GM12878 (cell line): ENCODE results near the gene URAD. TPM values are rescaled to one million over a fixed set of nuclear protein-coding genes. Genes with fewer than 3 reads are reported as not detected.

Experiments
- ATAC-seq: fragments of 200-7000 bp; cut with Tn5 transposase; 3 replicates; pipeline ENCODE4 v1.9.1; 2020; ENCODE audit warnings: mild to moderate bottlenecking, moderate library complexity
- BruUV-seq: library from RNA; stranded (reverse); fragments of 400-500 nt; replicated peaks from 2 replicates; lab custom pipeline; 2021; lab: Mats Ljungman, UMichigan
- CTCF ChIA-PET: fragments of 300-600 bp; sonication (Branson Sonifier 250); formaldehyde crosslinking; extraction: SDS; loops from one replicate; lab custom pipeline; 2021; ENCODE audit warnings: inconsistent platforms; lab: Yijun Ruan, JAX
- POLR2A ChIA-PET: fragments of 350-600 bp; formaldehyde crosslinking; extraction: SDS; loops from one replicate; lab custom pipeline; 2021; ENCODE audit warnings: inconsistent platforms; lab: Charles Lee
- RAD21 ChIA-PET: fragments of 300-600 bp; sonication (Branson Sonifier 250); formaldehyde crosslinking; loops from one replicate; lab custom pipeline; 2023; ENCODE audit warnings: antibody characterized with exemption; ENCODE audit not compliant: unreplicated experiment; lab: Charles Lee
- SMC1A ChIA-PET: fragments of 300-600 bp; sonication (Branson Sonifier 250); formaldehyde crosslinking; loops from one replicate; lab custom pipeline; 2023; ENCODE audit not compliant: unreplicated experiment, uncharacterized antibody; lab: Charles Lee
- DNase-seq: peaks from one replicate; pipeline ENCODE4 v3.0.0-alpha.2; 2011; ENCODE audit warnings: low read depth, low spot score
- FAIRE-seq: peaks from 3 replicates; lab custom pipeline; 2011; peaks lifted over from hg19 to GRCh38; lab: Jason Lieb, UNC
- H2AFZ ChIP-seq: 2 replicates; pipeline ENCODE4 v1.6.0; 2011; ENCODE audit warnings: low read depth, low read length, control low read depth; ENCODE audit not compliant: control insufficient read depth
- H3K27ac ChIP-seq: 2 replicates; pipeline ENCODE4 v1.5.1; 2011; ENCODE audit warnings: control low read depth; ENCODE audit not compliant: control insufficient read depth, insufficient read depth
- H3K27me3 ChIP-seq, 2 experiments: replicated peaks in 1 of 2; 2 replicates each; pipeline versions ENCODE4 v1.6.0 to v1.6.1; 2011; ENCODE audit warnings: low read length in 1 of 2; ENCODE audit not compliant: control insufficient read depth in 2 of 2, insufficient read depth in 2 of 2
- H3K36me3 ChIP-seq, 2 experiments: 2 replicates each; pipeline ENCODE4 v1.5.1; 2011; ENCODE audit warnings: low read length in 1 of 2; ENCODE audit not compliant: control insufficient read depth in 2 of 2, insufficient read depth in 2 of 2
- H3K4me1 ChIP-seq: 2 replicates; pipeline ENCODE4 v1.6.1; 2011; ENCODE audit warnings: mild to moderate bottlenecking, low read length, moderate library complexity, mixed read lengths; ENCODE audit not compliant: control insufficient read depth, insufficient read depth
- H3K4me2 ChIP-seq: 2 replicates; pipeline ENCODE4 v1.6.0; 2011; ENCODE audit warnings: control low read depth; ENCODE audit not compliant: control insufficient read depth, insufficient read depth
- H3K4me3 ChIP-seq: fragments of 200-600 bp; sonication (generic); 2 replicates; pipeline ENCODE4 v1.5.1; 2016
- H3K79me2 ChIP-seq: 2 replicates; pipeline ENCODE4 v1.6.0; 2011; ENCODE audit warnings: low read length; ENCODE audit not compliant: control insufficient read depth, insufficient read depth
- H3K9ac ChIP-seq: 2 replicates; pipeline ENCODE4 v1.8.0; 2011; ENCODE audit warnings: low read length, control low read depth, mixed read lengths; ENCODE audit not compliant: control insufficient read depth, insufficient read depth
- H3K9me3 ChIP-seq: replicated peaks from 3 replicates; pipeline ENCODE4 v1.5.1; 2011; ENCODE audit warnings: mild to moderate bottlenecking, low read length; ENCODE audit not compliant: control insufficient read depth, insufficient read depth
- H4K20me1 ChIP-seq: 2 replicates; pipeline ENCODE4 v1.6.0; 2011; ENCODE audit not compliant: control insufficient read depth, insufficient read depth
- ETV6 ChIP-seq, 2 experiments: fragments of 450-650 bp in 1 of 2; IDR thresholded peaks in 1 of 2; conservative IDR thresholded peaks in 1 of 2; 2 replicates each; pipeline ENCODE4 v1.6.1; 2014; ENCODE audit warnings: antibody characterized with exemption in 1 of 2, borderline replicate concordance in 1 of 2, low read depth in 1 of 2, mild to moderate bottlenecking in 1 of 2, moderate library complexity in 1 of 2
- MXI1 ChIP-seq: fragments of 150-350 bp; IDR thresholded peaks from 2 replicates; pipeline ENCODE4 v1.6.1; 2011; ENCODE audit warnings: low read depth, mild to moderate bottlenecking, inconsistent platforms, low read length, improper control_type of control experiment
- RUNX3 ChIP-seq: IDR thresholded peaks from 2 replicates; pipeline ENCODE4 v1.6.1; 2012; ENCODE audit warnings: low read length, inconsistent platforms
- WGBS: methylation state at CpG from one replicate; pipeline ENCODE4 v1.1.6; 2016; ENCODE audit warnings: low lambda C conversion rate; ENCODE audit not compliant: insufficient replicate concordance, insufficient coverage; ENCODE audit errors: missing lambda C conversion rate; 5-methylcytosine and 5-hydroxymethylcytosine counted together
- in situ Hi-C: fragments of 300-500 bp; cut with MboI; formaldehyde crosslinking; loops from 9 replicates; pipeline ENCODE4 v1.14.3; 2018; ENCODE audit warnings: mixed read lengths
- intact Hi-C: fragments of 100-400 bp; cut with micrococcal nuclease; formaldehyde crosslinking; loops from one replicate; pipeline ENCODE4 v1.14.2; 2022; ENCODE audit not compliant: unreplicated experiment
- polyA plus RNA-seq, 11 experiments: library from polyadenylated mRNA; depleted of rRNA in 4 of 11; unstranded in 6 of 11; stranded (reverse) in 5 of 11; fragments of >200 nt; fragmentation: Nextera tagmentation in 4 of 11; fragmentation: Illumina TruSeq in 1 of 11; extraction: Ambion mirVana in 4 of 11; extraction: Trizol in 1 of 11; gene quantifications; 1 replicate in 1 of 11; 2 replicates in 10 of 11; pipeline versions ENCODE4 v1.2.1 to v1.2.3, GENCODE V29; 2011 to 2016; ENCODE audit warnings: inconsistent platforms in 2 of 11, missing spikeins in 2 of 11, low read depth in 1 of 11
- total RNA-seq, 4 experiments: library from RNA; depleted of rRNA in 3 of 4; stranded (reverse); fragments of >200 nt in 3 of 4; fragmentation: Illumina TruSeq in 1 of 4; extraction: Trizol in 1 of 4; gene quantifications; 2 replicates each; pipeline versions ENCODE4 v1.2.1 to v1.2.3, GENCODE V29; 2013 to 2021
- TF ChIP-seq, protein P1 (sequence below): fragments of 450-650 bp; IDR thresholded peaks from 2 replicates; pipeline ENCODE4 v1.6.1; 2018; ENCODE audit warnings: mild to moderate bottlenecking, low read depth, moderate library complexity; ENCODE audit not compliant: partially characterized antibody

URAD gene
- total and polyA plus RNA-seq, 10 of the 15 experiments (the other 5 are each of a cell fraction or from before 2014, with no cell fraction given) = not detected

DNA sequence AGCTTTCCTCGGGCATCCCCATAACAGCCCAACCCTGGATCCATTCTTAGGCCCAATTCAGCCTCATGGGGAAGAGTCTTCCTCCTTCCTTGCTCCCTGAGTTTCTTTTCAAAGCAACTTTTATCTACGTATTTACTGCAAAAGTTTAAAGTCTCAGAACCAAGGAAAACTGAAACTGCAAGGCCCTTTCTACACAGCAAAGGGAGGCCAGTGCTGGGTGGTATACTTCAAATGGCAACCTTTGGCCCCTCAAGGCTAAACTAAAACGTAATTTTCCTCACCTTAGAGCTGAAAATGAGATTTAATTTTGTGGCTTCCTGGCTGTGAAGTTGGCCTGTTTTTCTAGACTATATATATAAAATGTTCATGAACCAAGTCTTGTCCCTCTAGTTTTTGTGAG, 25.0 kb downstream of the URAD start:
- Histone ChIP-seq H2AFZ (no peak overlapping the region), H3K9me3 (no peaks in the 10 kb centered on the region), H3K4me1 (no peaks in the 10 kb centered on the region), H3K79me2 (no peaks in the 10 kb centered on the region), H3K27ac (no peak overlapping the region), H3K27me3 (peaks cover 15 to 17% of the 10 kb centered on the region in 2 experiments), H3K4me2 (no peak overlapping the region), H3K9ac (no peak overlapping the region), H3K4me3 (no peak overlapping the region), H3K36me3 (no peaks in the 10 kb centered on the region), H4K20me1 (no peaks in the 10 kb centered on the region)
- in situ Hi-C loops (no loop called here), intact Hi-C loops (loop anchor here (5.0 kb wide), 1 partner anchor 591 kb away; no protein-coding TSS in a partner anchor)
- ChIA-PET SMC1A (interaction anchor here (1.1 kb wide), 1 partner anchor 180 kb away, joined by 3 read pairs; no protein-coding TSS in a partner anchor), POLR2A (interaction anchor here (0.7 kb wide), 1 partner anchor 1182 kb away, joined by 3 read pairs; no protein-coding TSS in a partner anchor), RAD21 (interaction anchor here (0.7 kb wide), 1 partner anchor 10 kb away, joined by 3 read pairs; no protein-coding TSS in a partner anchor), CTCF (interaction anchor here (1.4 to 14.0 kb wide), 4 partner anchors 10 to 601 kb away, joined by 3 to 360 read pairs (median 8); no protein-coding TSS in a partner anchor)
- no peak for ATAC-seq
- no peak for DNase-seq
- no peak for FAIRE-seq
- no peak for TF ChIP-seq MXI1
- no peak for TF ChIP-seq RUNX3
- TF ChIP-seq ETV6 (conservative IDR thresholded peaks at IDR 0.05 in 1 of 2, IDR thresholded peaks at IDR 0.05 in 1 of 2; ENCODE audit: borderline replicate concordance in 1 of 2, low read depth in 1 of 2) = no peak
- TF ChIP-seq, protein P1, sequence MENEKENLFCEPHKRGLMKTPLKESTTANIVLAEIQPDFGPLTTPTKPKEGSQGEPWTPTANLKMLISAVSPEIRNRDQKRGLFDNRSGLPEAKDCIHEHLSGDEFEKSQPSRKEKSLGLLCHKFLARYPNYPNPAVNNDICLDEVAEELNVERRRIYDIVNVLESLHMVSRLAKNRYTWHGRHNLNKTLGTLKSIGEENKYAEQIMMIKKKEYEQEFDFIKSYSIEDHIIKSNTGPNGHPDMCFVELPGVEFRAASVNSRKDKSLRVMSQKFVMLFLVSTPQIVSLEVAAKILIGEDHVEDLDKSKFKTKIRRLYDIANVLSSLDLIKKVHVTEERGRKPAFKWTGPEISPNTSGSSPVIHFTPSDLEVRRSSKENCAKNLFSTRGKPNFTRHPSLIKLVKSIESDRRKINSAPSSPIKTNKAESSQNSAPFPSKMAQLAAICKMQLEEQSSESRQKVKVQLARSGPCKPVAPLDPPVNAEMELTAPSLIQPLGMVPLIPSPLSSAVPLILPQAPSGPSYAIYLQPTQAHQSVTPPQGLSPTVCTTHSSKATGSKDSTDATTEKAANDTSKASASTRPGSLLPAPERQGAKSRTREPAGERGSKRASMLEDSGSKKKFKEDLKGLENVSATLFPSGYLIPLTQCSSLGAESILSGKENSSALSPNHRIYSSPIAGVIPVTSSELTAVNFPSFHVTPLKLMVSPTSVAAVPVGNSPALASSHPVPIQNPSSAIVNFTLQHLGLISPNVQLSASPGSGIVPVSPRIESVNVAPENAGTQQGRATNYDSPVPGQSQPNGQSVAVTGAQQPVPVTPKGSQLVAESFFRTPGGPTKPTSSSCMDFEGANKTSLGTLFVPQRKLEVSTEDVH = no peak
- BruUV-seq = no TSS peak
- 17% methylated on average over 3 of the region's 3 CpGs for WGBS
